SK-N-SH (cell line): ENCODE measurements around the gene TNNC1. TPM values are rescaled to one million over a fixed set of nuclear protein-coding genes. Genes with fewer than 3 reads are reported as not detected.
A peak's percentile ranks its signal among the peaks of the same experiment; 100 is the strongest.

Experiments
- CTCF ChIA-PET: fragments of 300-600, 350-600 bp; formaldehyde crosslinking; extraction: SDS; loops from one replicate; lab custom pipeline; 2021; lab: Yijun Ruan, JAX
- POLR2A ChIA-PET: fragments of 350-600 bp; sonication (Branson Sonifier 250); formaldehyde crosslinking; extraction: SDS; loops from one replicate; lab custom pipeline; 2020; ENCODE audit warnings: antibody characterized with exemption, inconsistent platforms; lab: Yijun Ruan, JAX
- DNase-seq: peaks from one replicate; pipeline ENCODE4 v3.0.0; 2012
- H2AFZ ChIP-seq: fragments of 200-600 bp; sonication (generic); 2 replicates; pipeline ENCODE4 v1.8.1; 2016; ENCODE audit warnings: antibody characterized with exemption, mild to moderate bottlenecking, low read depth
- H3F3A ChIP-seq: fragments of 200-600 bp; sonication (generic); replicated peaks from 2 replicates; pipeline ENCODE3; 2016; ENCODE audit warnings: antibody characterized with exemption, mild to moderate bottlenecking; ENCODE audit not compliant: insufficient read depth
- H3K27ac ChIP-seq, 2 experiments: fragments of 200-500 bp in 1 of 2; fragments of 200-600 bp in 1 of 2; sonication (Bioruptor generic) in 1 of 2; sonication (generic), shearing (Covaris generic) in 1 of 2; 2 replicates each; pipeline versions ENCODE4 v1.5.1 to v1.6.1; 2014 to 2016; ENCODE audit warnings: low read depth in 2 of 2, inconsistent platforms in 1 of 2, low read length in 1 of 2, mild to moderate bottlenecking in 1 of 2, mixed read lengths in 1 of 2
- H3K27me3 ChIP-seq: fragments of 200-600 bp; sonication (generic), shearing (Covaris generic); 2 replicates; pipeline ENCODE4 v1.6.1; 2016; ENCODE audit warnings: mixed run types; ENCODE audit not compliant: insufficient read depth
- H3K36me3 ChIP-seq, 2 experiments: fragments of 200-500 bp in 1 of 2; fragments of 200-600 bp in 1 of 2; sonication (Bioruptor generic) in 1 of 2; sonication (generic) in 1 of 2; replicated peaks in 1 of 2; 2 replicates each; pipeline versions ENCODE3 to v1.5.1; 2014 to 2016; ENCODE audit warnings: low read length in 1 of 2, mild to moderate bottlenecking in 1 of 2; ENCODE audit not compliant: insufficient read depth in 2 of 2, control insufficient read depth in 1 of 2
- H3K4me1 ChIP-seq, 2 experiments: fragments of 200-500 bp in 1 of 2; fragments of 200-600 bp in 1 of 2; sonication (Bioruptor generic) in 1 of 2; sonication (generic), shearing (Covaris generic) in 1 of 2; 2 replicates each; pipeline versions ENCODE4 v1.5.1 to v1.6.1; 2014 to 2016; ENCODE audit warnings: low read depth in 1 of 2, low read length in 1 of 2, mixed run types in 1 of 2; ENCODE audit not compliant: insufficient read depth in 2 of 2, control insufficient read depth in 1 of 2
- H3K4me2 ChIP-seq: fragments of 200-600 bp; sonication (generic), shearing (Covaris generic); 2 replicates; pipeline ENCODE4 v1.6.1; 2017; ENCODE audit warnings: mixed run types
- H3K4me3 ChIP-seq, 2 experiments: fragments of 200-500 bp in 1 of 2; fragments of 200-600 bp in 1 of 2; sonication (Bioruptor generic) in 1 of 2; sonication (generic), shearing (Covaris generic) in 1 of 2; 2 replicates each; pipeline versions ENCODE4 v1.5.1 to v1.8.1; 2014 to 2016; ENCODE audit warnings: low read depth in 2 of 2, inconsistent platforms in 1 of 2, low read length in 1 of 2, mild to moderate bottlenecking in 1 of 2, mixed read lengths in 1 of 2, moderate library complexity in 1 of 2
- H3K79me2 ChIP-seq: fragments of 200-600 bp; sonication (generic); 2 replicates; pipeline ENCODE4 v1.8.1; 2017; ENCODE audit warnings: mild to moderate bottlenecking; ENCODE audit not compliant: insufficient read depth
- H3K9ac ChIP-seq: fragments of 200-600 bp; sonication (generic); 2 replicates; pipeline ENCODE4 v1.6.1; 2017; ENCODE audit warnings: mixed run types
- H3K9me2 ChIP-seq: fragments of 200-600 bp; sonication (generic); 2 replicates; pipeline ENCODE4 v1.6.1; 2017; ENCODE audit warnings: mixed run types
- H3K9me3 ChIP-seq: fragments of 200-600 bp; sonication (generic); 2 replicates; pipeline ENCODE4 v1.6.1; 2017; ENCODE audit warnings: mixed run types, mild to moderate bottlenecking, moderate library complexity
- H4K20me1 ChIP-seq: fragments of 200-600 bp; sonication (generic); 2 replicates; pipeline ENCODE4 v1.6.1; 2017; ENCODE audit warnings: mild to moderate bottlenecking, mixed run types; ENCODE audit not compliant: insufficient read depth
- ELF1 ChIP-seq: IDR thresholded peaks from 2 replicates; pipeline ENCODE4 v1.4.0; 2012
- EP300 ChIP-seq, 2 experiments: IDR thresholded peaks; 2 replicates each; pipeline versions ENCODE4 v1.4.0 to v1.6.1; 2012; ENCODE audit warnings: borderline replicate concordance in 1 of 2, low read depth in 1 of 2, low read length in 1 of 2
- EZH2phosphoT487 ChIP-seq: fragments of 200-600 bp; sonication (generic); IDR thresholded peaks from 2 replicates; pipeline ENCODE4 v1.6.1; 2017; ENCODE audit warnings: low read depth, mixed run types, mild to moderate bottlenecking, antibody characterized with exemption, moderate library complexity, borderline replicate concordance
- FOSL2 ChIP-seq: IDR thresholded peaks from 2 replicates; pipeline ENCODE4 v1.4.0; 2012; ENCODE audit warnings: low read depth, mild to moderate bottlenecking, moderate library complexity, borderline replicate concordance
- FOXJ3 ChIP-seq: sonication (generic); formaldehyde crosslinking; IDR thresholded peaks from 2 replicates; pipeline ENCODE4 v1.5.1; 2020; ENCODE audit warnings: mild to moderate bottlenecking, missing genetic modification reagents
- GABPA ChIP-seq: IDR thresholded peaks from 2 replicates; pipeline ENCODE4 v1.4.0; 2012; ENCODE audit warnings: low read depth, mild to moderate bottlenecking
- IRF3 ChIP-seq: fragments of 150-350 bp; IDR thresholded peaks from 2 replicates; pipeline ENCODE4 v1.6.1; 2016; ENCODE audit warnings: mild to moderate bottlenecking, low read depth, low read length
- JUND ChIP-seq: IDR thresholded peaks from 2 replicates; pipeline ENCODE4 v1.4.0; 2012
- MAX ChIP-seq: IDR thresholded peaks from 2 replicates; pipeline ENCODE4 v1.4.0; 2012; ENCODE audit warnings: low read depth
- MEF2A ChIP-seq: IDR thresholded peaks from 2 replicates; pipeline ENCODE4 v1.4.0; 2012; ENCODE audit warnings: low read depth, borderline replicate concordance
- MXI1 ChIP-seq: IDR thresholded peaks from 2 replicates; pipeline ENCODE4 v1.6.1; 2012; ENCODE audit warnings: mild to moderate bottlenecking, low read depth, low read length, improper control_type of control experiment
- RAD21 ChIP-seq: IDR thresholded peaks from 2 replicates; pipeline ENCODE4 v1.6.1; 2012; ENCODE audit warnings: mild to moderate bottlenecking, low read length
- RCOR1 ChIP-seq: fragments of 150-350 bp; IDR thresholded peaks from 2 replicates; pipeline ENCODE4 v1.6.1; 2017; ENCODE audit warnings: antibody characterized with exemption, low read length
- SIN3A ChIP-seq: IDR thresholded peaks from 2 replicates; pipeline ENCODE4 v1.6.1; 2012; ENCODE audit warnings: low read depth, mild to moderate bottlenecking, low read length, moderate library complexity, borderline replicate concordance
- WGBS: methylation state at CpG from one replicate; pipeline ENCODE4 v1.1.6; 2017; ENCODE audit warnings: low lambda C conversion rate; 5-methylcytosine and 5-hydroxymethylcytosine counted together
- polyA plus RNA-seq, 3 experiments: library from polyadenylated mRNA; depleted of rRNA; stranded (reverse); fragments of >200 nt; gene quantifications; 2 replicates each; pipeline ENCODE4 v1.2.3, GENCODE V29; 2012
- TF ChIP-seq, protein P1 (sequence below): IDR thresholded peaks from 2 replicates; pipeline ENCODE4; 2012
- TF ChIP-seq, protein P2 (sequence below): IDR thresholded peaks from 2 replicates; pipeline ENCODE4 v1.4.0; 2012; ENCODE audit warnings: low read depth, borderline replicate concordance
- TF ChIP-seq, protein P3 (sequence below): IDR thresholded peaks from 2 replicates; pipeline ENCODE4 v1.4.0; 2012; ENCODE audit warnings: low read depth, borderline replicate concordance

The TNNC1 gene
- polyA plus RNA-seq, 1 of the 3 experiments (the other 2 are of a cell fraction): 2.6 TPM

GRCh38 chr3:52429779-52430415 lies 23.9 kb downstream of the TNNC1 start:
- Histone ChIP-seq H3K4me1 (peaks cover 0 to 7% of the 10 kb centered on the region in 2 experiments; a peak in 1 of 4 replicates), H3K9me2 (no peaks in the 10 kb centered on the region), H3K9ac (no peak overlapping the region), H3K36me3 (no peaks in the 10 kb centered on the region), H4K20me1 (no peaks in the 10 kb centered on the region), H3K9me3 (no peaks in the 10 kb centered on the region), H3K27me3 (no peaks in the 10 kb centered on the region), H3K27ac (no peak overlapping the region), H3K4me2 (no peak overlapping the region), H3F3A (no peaks in the 10 kb centered on the region), H2AFZ (no peak overlapping the region), H3K79me2 (no peaks in the 10 kb centered on the region), H3K4me3 (no peak overlapping the region)
- CTCF ChIA-PET: interaction anchor here (0.7 to 28.4 kb wide), 4 partner anchors 17 to 41 kb away, joined by 3 to 578 read pairs (median 25); partner anchors contain the start of genes NISCH, SEMA3G and TNNC1
- POLR2A ChIA-PET: no interaction called here
- TF ChIP-seq EZH2phosphoT487 (no peak), MXI1 (no peak), SIN3A (no peak)
- 81% methylated on average over 6 of the region's 7 CpGs for WGBS
- DNase-seq: peak; percentile 23

GRCh38 chr3:52429031-52429430 lies 24.8 kb downstream of the TNNC1 start:
- H3K4me1 ChIP-seq: peaks cover 0 to 7% of the 10 kb centered on the region in 2 experiments; a peak in 1 of 4 replicates
- H3K4me3 ChIP-seq: no peak overlapping the region
- ChIA-PET POLR2A (no interaction called here), CTCF (interaction anchor here (0.7 to 28.4 kb wide), 13 partner anchors 8 to 1020 kb away, joined by 3 to 578 read pairs (median 5); partner anchors contain the start of genes NISCH, SEMA3G and TNNC1)
- TF ChIP-seq RAD21 (no peak), MXI1 (no peak), MAX (no peak), MEF2A (no peak), RCOR1 (no peak), JUND (no peak), IRF3 (no peak), GABPA (no peak), EP300 (IDR thresholded peaks at IDR 0.05; ENCODE audit: borderline replicate concordance in 1 of 2, low read depth in 1 of 2, low read length in 1 of 2) (no peak), EZH2phosphoT487 (no peak), FOSL2 (no peak), FOXJ3 (CRISPR knock-in tag) (no peak), ELF1 (no peak)
- TF ChIP-seq, protein P1, sequence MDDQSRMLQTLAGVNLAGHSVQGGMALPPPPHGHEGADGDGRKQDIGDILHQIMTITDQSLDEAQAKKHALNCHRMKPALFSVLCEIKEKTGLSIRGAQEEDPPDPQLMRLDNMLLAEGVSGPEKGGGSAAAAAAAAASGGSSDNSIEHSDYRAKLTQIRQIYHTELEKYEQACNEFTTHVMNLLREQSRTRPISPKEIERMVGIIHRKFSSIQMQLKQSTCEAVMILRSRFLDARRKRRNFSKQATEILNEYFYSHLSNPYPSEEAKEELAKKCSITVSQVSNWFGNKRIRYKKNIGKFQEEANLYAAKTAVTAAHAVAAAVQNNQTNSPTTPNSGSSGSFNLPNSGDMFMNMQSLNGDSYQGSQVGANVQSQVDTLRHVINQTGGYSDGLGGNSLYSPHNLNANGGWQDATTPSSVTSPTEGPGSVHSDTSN: no peak
- TF ChIP-seq, protein P2, sequence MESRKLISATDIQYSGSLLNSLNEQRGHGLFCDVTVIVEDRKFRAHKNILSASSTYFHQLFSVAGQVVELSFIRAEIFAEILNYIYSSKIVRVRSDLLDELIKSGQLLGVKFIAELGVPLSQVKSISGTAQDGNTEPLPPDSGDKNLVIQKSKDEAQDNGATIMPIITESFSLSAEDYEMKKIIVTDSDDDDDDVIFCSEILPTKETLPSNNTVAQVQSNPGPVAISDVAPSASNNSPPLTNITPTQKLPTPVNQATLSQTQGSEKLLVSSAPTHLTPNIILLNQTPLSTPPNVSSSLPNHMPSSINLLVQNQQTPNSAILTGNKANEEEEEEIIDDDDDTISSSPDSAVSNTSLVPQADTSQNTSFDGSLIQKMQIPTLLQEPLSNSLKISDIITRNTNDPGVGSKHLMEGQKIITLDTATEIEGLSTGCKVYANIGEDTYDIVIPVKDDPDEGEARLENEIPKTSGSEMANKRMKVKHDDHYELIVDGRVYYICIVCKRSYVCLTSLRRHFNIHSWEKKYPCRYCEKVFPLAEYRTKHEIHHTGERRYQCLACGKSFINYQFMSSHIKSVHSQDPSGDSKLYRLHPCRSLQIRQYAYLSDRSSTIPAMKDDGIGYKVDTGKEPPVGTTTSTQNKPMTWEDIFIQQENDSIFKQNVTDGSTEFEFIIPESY: no peak
- TF ChIP-seq, protein P3, sequence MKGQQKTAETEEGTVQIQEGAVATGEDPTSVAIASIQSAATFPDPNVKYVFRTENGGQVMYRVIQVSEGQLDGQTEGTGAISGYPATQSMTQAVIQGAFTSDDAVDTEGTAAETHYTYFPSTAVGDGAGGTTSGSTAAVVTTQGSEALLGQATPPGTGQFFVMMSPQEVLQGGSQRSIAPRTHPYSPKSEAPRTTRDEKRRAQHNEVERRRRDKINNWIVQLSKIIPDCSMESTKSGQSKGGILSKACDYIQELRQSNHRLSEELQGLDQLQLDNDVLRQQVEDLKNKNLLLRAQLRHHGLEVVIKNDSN: no peak
- no peak overlapping the region for H3K27ac ChIP-seq
- H3K36me3 ChIP-seq: no peaks in the 10 kb centered on the region
- H2AFZ ChIP-seq: no peak overlapping the region
- no peaks in the 10 kb centered on the region for H4K20me1 ChIP-seq
- H3K9ac ChIP-seq: no peak overlapping the region
- no peaks in the 10 kb centered on the region for H3K79me2 ChIP-seq
- WGBS: 50% methylated on average over 2 of the region's 3 CpGs
- no peak for DNase-seq
- H3K27me3 ChIP-seq: no peaks in the 10 kb centered on the region
- H3K9me3 ChIP-seq: no peaks in the 10 kb centered on the region
- no peaks in the 10 kb centered on the region for H3K9me2 ChIP-seq
- no peak overlapping the region for H3K4me2 ChIP-seq
- no peaks in the 10 kb centered on the region for H3F3A ChIP-seq
